LNCaP clone FGC (cell line): ENCODE results near the gene HCRT.

Source experiments
- DNase-seq: peaks from one replicate; pipeline ENCODE4 v3.0.0-alpha.2; 2011; ENCODE audit warnings: low read depth
- H3K4me3 ChIP-seq: 2 replicates; pipeline ENCODE4 v1.5.1; 2011; ENCODE audit warnings: mild to moderate bottlenecking, low read depth, low read length, control low read depth
- CTCF ChIP-seq: IDR thresholded peaks from 2 replicates; pipeline ENCODE4 v1.5.1; 2012; ENCODE audit warnings: mild to moderate bottlenecking; ENCODE audit not compliant: control insufficient read depth, insufficient read depth; ENCODE audit errors: extremely low read depth

HCRT gene

GRCh38 chr17:42181851-42182207 lies 3.4 kb downstream of the HCRT start:
- TF ChIP-seq CTCF: no peak
- no peak for DNase-seq
- H3K4me3 ChIP-seq: no peak overlapping the region

- TF ChIP-seq CTCF: peak; percentile 65
- DNase-seq: peak; percentile 38
- H3K4me3 ChIP-seq: no peak within 1 kb of the TSS
Observed at GRCh38 chr17:42180922-42181850, 4.1 kb downstream of the HCRT start, which contains the start of gene KCNH4. TSS of gene KCNH4 (minus strand) at chr17:42181142. CDS start at chr17:42180945, 197 bp downstream.

GRCh38 chr17:42180411-42180921 lies 4.8 kb downstream of the HCRT start:
- no peak for TF ChIP-seq CTCF
- no peak overlapping the region for H3K4me3 ChIP-seq
- DNase-seq: no peak

- TF ChIP-seq CTCF: no peak
- no peak overlapping the region for H3K4me3 ChIP-seq
Observed at GRCh38 chr17:42179911-42180410, 5.3 kb downstream of the HCRT start.

GRCh38 chr17:42179335-42179734 lies 5.9 kb downstream of the HCRT start:
- TF ChIP-seq CTCF: no peak
- no peak for DNase-seq
- no peak overlapping the region for H3K4me3 ChIP-seq

More at GRCh38 chr17:42179911-42180410, 5.3 kb downstream of the HCRT start:
- DNase-seq: no peak

GRCh38 chr17:42178817-42179216 lies 6.4 kb downstream of the HCRT start:
- no peak overlapping the region for H3K4me3 ChIP-seq
- TF ChIP-seq CTCF: no peak
- no peak for DNase-seq

- no peak for TF ChIP-seq CTCF
- H3K4me3 ChIP-seq: no peak overlapping the region
- DNase-seq: no peak
Observed at GRCh38 chr17:42177684-42178083, 7.6 kb downstream of the HCRT start.
